HG03521 (cell line): ENCODE measurements around the gene PRSS22.

Experiments used
- ATAC-seq: cut with Tn5 transposase; IDR thresholded peaks from one replicate; pipeline ENCODE4 v1.9.1; 2021; ENCODE audit warnings: mild to moderate bottlenecking, moderate library complexity; ENCODE audit not compliant: unreplicated experiment

PRSS22 gene

GRCh38 chr16:2817340-2818271 is 40.4 kb downstream of the PRSS22 start:
- no peak for ATAC-seq

GRCh38 chr16:2816751-2817339 is 41.1 kb downstream of the PRSS22 start, which contains the start of gene PRSS21:
PRSS21 (plus strand) TSS chr16:2817237; CDS start chr16:2817269, 32 bp downstream.
- ATAC-seq, result no peak

GRCh38 chr16:2815299-2815771 is 42.6 kb downstream of the PRSS22 start:
- no peak for ATAC-seq

GRCh38 chr16:2814551-2815298 is 43.2 kb downstream of the PRSS22 start:
- no peak for ATAC-seq

GRCh38 chr16:2813771-2814221 is 44.2 kb downstream of the PRSS22 start:
- no peak for ATAC-seq

GRCh38 chr16:2811703-2812471 is 46.1 kb downstream of the PRSS22 start:
- no peak for ATAC-seq

GRCh38 chr16:2810651-2811050 is 47.3 kb downstream of the PRSS22 start:
- no peak for ATAC-seq

- ATAC-seq, result no peak
These were observed 48.7 kb downstream of the PRSS22 start for GRCh38 chr16:2809149-2809760.

- no peak for ATAC-seq
These were observed 49.8 kb downstream of the PRSS22 start for GRCh38 chr16:2808181-2808580.

- no peak for ATAC-seq
These were observed 51.7 kb downstream of the PRSS22 start for GRCh38 chr16:2806286-2806685.

GRCh38 chr16:2804728-2805127 is 53.2 kb downstream of the PRSS22 start:
- no peak for ATAC-seq

- no peak for ATAC-seq
These were observed 54.3 kb downstream of the PRSS22 start for GRCh38 chr16:2803545-2804195.
